PFSK-1 (cell line): ENCODE measurements around the gene DOCK1.

Experiments
- FOXP2 ChIP-seq: optimal IDR thresholded peaks from 2 replicates; pipeline ENCODE3; 2011; ENCODE audit warnings: borderline replicate concordance, control low read depth, inconsistent platforms; ENCODE audit not compliant: insufficient read depth; ENCODE audit errors: extremely low read length, extremely low read depth
- POLR2AphosphoS5 ChIP-seq: IDR thresholded peaks from 2 replicates; pipeline ENCODE4 v1.6.1; 2012; ENCODE audit warnings: low read depth, mild to moderate bottlenecking, control low read depth, low read length, moderate library complexity
- REST ChIP-seq, 2 experiments: IDR thresholded peaks; 2 replicates each; pipeline versions ENCODE4 v1.6.1 to v1.8.0; 2011 to 2012; ENCODE audit warnings: low read depth in 2 of 2, low read length in 2 of 2, control low read depth in 1 of 2, inconsistent platforms in 1 of 2, mild to moderate bottlenecking in 1 of 2, moderate library complexity in 1 of 2; ENCODE audit not compliant: insufficient read depth in 1 of 2
- SIN3A ChIP-seq: IDR thresholded peaks from 2 replicates; pipeline ENCODE4 v1.6.1; 2012; ENCODE audit warnings: mild to moderate bottlenecking, low read length, moderate library complexity, borderline replicate concordance; ENCODE audit not compliant: insufficient read depth
- TAF1 ChIP-seq: IDR thresholded peaks from 2 replicates; pipeline ENCODE4 v1.6.1; 2012; ENCODE audit warnings: low read length, control low read depth, borderline replicate concordance; ENCODE audit not compliant: insufficient read depth

DOCK1 gene

DNA sequence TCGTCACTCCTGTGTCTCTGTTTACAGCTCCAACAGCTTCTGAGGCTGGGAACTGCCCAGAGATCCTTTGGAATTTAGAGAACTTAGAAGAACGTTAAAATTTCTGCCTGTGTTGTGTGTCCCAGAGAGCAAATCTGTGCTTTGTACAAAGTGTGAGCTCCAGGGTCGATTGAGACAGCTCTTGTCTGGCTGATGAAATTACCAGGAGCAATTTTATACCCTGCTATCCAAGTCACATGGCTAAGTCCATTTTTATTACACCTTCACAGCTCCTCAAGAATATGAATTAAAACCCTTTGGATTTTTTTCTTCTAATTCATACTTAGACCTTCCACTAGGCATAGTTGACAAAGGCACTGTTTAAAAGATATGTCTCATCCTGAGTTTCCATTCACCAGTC is 337.7 kb downstream of the DOCK1 start:
- no peak for TF ChIP-seq FOXP2
- TF ChIP-seq TAF1 = no peak
- no peak for TF ChIP-seq POLR2AphosphoS5
- no peak for TF ChIP-seq REST (IDR thresholded peaks at IDR 0.05; ENCODE audit: insufficient read depth in 1 of 2, low read depth in 2 of 2, low read length in 2 of 2)
- no peak for TF ChIP-seq SIN3A

GRCh38 chr10:127243490-127244272 is 338.5 kb downstream of the DOCK1 start:
- no peak for TF ChIP-seq REST (IDR thresholded peaks at IDR 0.05; ENCODE audit: insufficient read depth in 1 of 2, low read depth in 2 of 2, low read length in 2 of 2)
- TF ChIP-seq SIN3A = no peak
- no peak for TF ChIP-seq POLR2AphosphoS5
- no peak for TF ChIP-seq TAF1
- no peak for TF ChIP-seq FOXP2

- no peak for TF ChIP-seq POLR2AphosphoS5
- TF ChIP-seq TAF1 = no peak
- TF ChIP-seq FOXP2 = no peak
- TF ChIP-seq SIN3A = no peak
- TF ChIP-seq REST (IDR thresholded peaks at IDR 0.05; ENCODE audit: insufficient read depth in 1 of 2, low read depth in 2 of 2, low read length in 2 of 2) = no peak
Measured at GRCh38 chr10:127245456-127245855, 340.2 kb downstream of the DOCK1 start.

GRCh38 chr10:127250031-127250430 is 344.8 kb downstream of the DOCK1 start:
- TF ChIP-seq SIN3A (no peak), TAF1 (no peak), FOXP2 (no peak), POLR2AphosphoS5 (no peak)

GRCh38 chr10:127252818-127253217 is 347.6 kb downstream of the DOCK1 start:
- TF ChIP-seq SIN3A = no peak
- no peak for TF ChIP-seq POLR2AphosphoS5
- TF ChIP-seq FOXP2 = no peak
- no peak for TF ChIP-seq REST (IDR thresholded peaks at IDR 0.05; ENCODE audit: insufficient read depth in 1 of 2, low read depth in 2 of 2, low read length in 2 of 2)
- TF ChIP-seq TAF1 = no peak
